CD14-positive monocyte (primary cell): ENCODE data around the gene NFATC2IP. TPM values are rescaled to one million over a fixed set of nuclear protein-coding genes. Genes with fewer than 3 reads are reported as not detected.
A peak's percentile ranks its signal among the peaks of the same experiment; 100 is the strongest.

Experiments
- DNase-seq, 3 donors: peaks; one replicate each; pipeline ENCODE4 v3.0.0-alpha.2; 2011 to 2022
- H2AFZ ChIP-seq: 2 replicates; pipeline ENCODE4 v1.6.0; 2012; ENCODE audit warnings: mild to moderate bottlenecking, low read depth, low read length, inconsistent platforms; ENCODE audit not compliant: insufficient read depth, poor library complexity, severe bottlenecking
- H3K27ac ChIP-seq, 2 donors: 1 replicate in 1 of 2; 2 replicates in 1 of 2; pipeline ENCODE4 v1.5.1; 2012 to 2013; ENCODE audit warnings: low read length in 2 of 2, control low read depth in 1 of 2, inconsistent platforms in 1 of 2, low read depth in 1 of 2, mild to moderate bottlenecking in 1 of 2
- H3K27me3 ChIP-seq, 2 donors: one replicate each; pipeline versions ENCODE4 v1.6.0 to v1.6.1; 2011 to 2013; ENCODE audit warnings: low read length in 2 of 2; ENCODE audit not compliant: control insufficient read depth in 2 of 2, insufficient read depth in 2 of 2
- H3K36me3 ChIP-seq, 2 donors: replicated peaks in 1 of 2; 1 replicate in 1 of 2; 2 replicates in 1 of 2; pipeline versions ENCODE4 v1.5.1 to v1.6.1; 2012 to 2013; ENCODE audit warnings: low read length in 2 of 2, control low read depth in 1 of 2, inconsistent platforms in 1 of 2, mild to moderate bottlenecking in 1 of 2; ENCODE audit not compliant: insufficient read depth in 2 of 2, control insufficient read depth in 1 of 2
- H3K4me1 ChIP-seq, 2 donors: 1 replicate in 1 of 2; 2 replicates in 1 of 2; pipeline versions ENCODE4 v1.5.1 to v1.6.1; 2012 to 2013; ENCODE audit warnings: low read length in 2 of 2, control low read depth in 1 of 2, inconsistent platforms in 1 of 2, mild to moderate bottlenecking in 1 of 2, moderate library complexity in 1 of 2; ENCODE audit not compliant: insufficient read depth in 2 of 2, control insufficient read depth in 1 of 2
- H3K4me2 ChIP-seq: replicated peaks from 2 replicates; pipeline ENCODE3; 2012; ENCODE audit warnings: low read length, moderate library complexity, mild to moderate bottlenecking; ENCODE audit not compliant: poor library complexity, severe bottlenecking; ENCODE audit errors: extremely low read depth
- H3K4me3 ChIP-seq, 3 experiments: fragments of 200-600 bp in 1 of 3; sonication (generic) in 1 of 3; replicated peaks in 1 of 3; 1 replicate in 2 of 3; 2 replicates in 1 of 3; pipeline ENCODE4 v1.5.1; 2011 to 2013; ENCODE audit warnings: low read length in 3 of 3, mild to moderate bottlenecking in 3 of 3, control low read depth in 2 of 3, low read depth in 2 of 3, inconsistent platforms in 1 of 3, moderate library complexity in 1 of 3
- H3K79me2 ChIP-seq: 2 replicates; pipeline ENCODE4 v1.6.0; 2012; ENCODE audit warnings: mild to moderate bottlenecking, control low read depth, inconsistent platforms, low read length, moderate library complexity; ENCODE audit not compliant: insufficient read depth
- H3K9ac ChIP-seq: 2 replicates; pipeline ENCODE4 v1.6.0; 2017; ENCODE audit warnings: low read length, mild to moderate bottlenecking; ENCODE audit not compliant: insufficient read depth, poor library complexity, severe bottlenecking
- H3K9me3 ChIP-seq, 2 donors: replicated peaks in 1 of 2; 1 replicate in 1 of 2; 2 replicates in 1 of 2; pipeline versions ENCODE4 v1.5.1 to v1.6.1; 2012 to 2013; ENCODE audit warnings: low read length in 2 of 2, control low read depth in 1 of 2; ENCODE audit not compliant: control insufficient read depth in 1 of 2, insufficient read depth in 1 of 2
- H4K20me1 ChIP-seq: 2 replicates; pipeline ENCODE4 v1.6.0; 2012; ENCODE audit warnings: mild to moderate bottlenecking, low read length, control low read depth, moderate library complexity; ENCODE audit not compliant: insufficient read depth
- H3K27ac Mint-ChIP-seq, 7 donors: one replicate each; pipeline ENCODE4 v1.8.0; 2020; ENCODE audit warnings: mild to moderate bottlenecking in 7 of 7, mixed read lengths in 7 of 7, moderate library complexity in 6 of 7, inconsistent platforms in 2 of 7
- H3K27me3 Mint-ChIP-seq, 3 donors: one replicate each; pipeline ENCODE4 v1.8.0; 2021 to 2022; ENCODE audit warnings: low read depth in 3 of 3, mild to moderate bottlenecking in 3 of 3, mixed read lengths in 3 of 3, moderate library complexity in 3 of 3, inconsistent platforms in 1 of 3
- H3K36me3 Mint-ChIP-seq, 2 donors: one replicate each; pipeline ENCODE4 v1.8.0; 2020; ENCODE audit warnings: mixed read lengths in 2 of 2, inconsistent platforms in 1 of 2, mild to moderate bottlenecking in 1 of 2
- H3K4me1 Mint-ChIP-seq: one replicate; pipeline ENCODE4 v1.8.0; 2020; ENCODE audit warnings: mild to moderate bottlenecking, mixed read lengths
- H3K4me3 Mint-ChIP-seq, 2 donors: one replicate each; pipeline ENCODE4 v1.8.0; 2020; ENCODE audit warnings: mild to moderate bottlenecking in 2 of 2, mixed read lengths in 2 of 2, moderate library complexity in 1 of 2
- H3K9me3 Mint-ChIP-seq, 7 donors: one replicate each; pipeline ENCODE4 v1.8.0; 2020 to 2022; ENCODE audit warnings: mixed read lengths in 7 of 7, mild to moderate bottlenecking in 6 of 7, moderate library complexity in 6 of 7, inconsistent platforms in 2 of 7
- CTCF ChIP-seq: fragments of 200-600 bp; IDR thresholded peaks from one replicate; pipeline ENCODE4 v1.8.0; 2022; ENCODE audit warnings: antibody characterized with exemption, mild to moderate bottlenecking
- WGBS: methylation state at CpG from one replicate; pipeline ENCODE4 v1.1.5; 2013; ENCODE audit warnings: missing lambda C conversion rate; ENCODE audit not compliant: insufficient coverage; 5-methylcytosine and 5-hydroxymethylcytosine counted together
- intact Hi-C, 2 donors: fragments of 100-400 bp; cut with micrococcal nuclease; formaldehyde crosslinking; loops; one replicate each; pipeline versions ENCODE4 v1.15.0 to v1.15.1; 2023
- polyA plus RNA-seq, 3 donors: library from polyadenylated mRNA; depleted of rRNA in 1 of 3; unstranded in 2 of 3; stranded (reverse) in 1 of 3; fragments of 300-500 nt in 2 of 3; fragments of >200 nt in 1 of 3; fragmentation: Illumina TruSeq in 2 of 3; gene quantifications; 1 replicate in 2 of 3; 2 replicates in 1 of 3; pipeline ENCODE4 v1.2.3, GENCODE V29; 2012 to 2021

NFATC2IP gene
- polyA plus RNA-seq, 3 donors: 17.5 to 125 (median 18.4) TPM

- Mint-ChIP-seq H3K36me3 (peaks cover 40 to 44% of the 10 kb centered on the region in 2 donors), H3K4me1 (peaks cover 25% of the 10 kb centered on the region), H3K4me3 (peak overlapping the region; percentile 90 to 97), H3K27me3 (peaks cover 2 to 7% (median 4%) of the 10 kb centered on the region in 3 donors), H3K27ac (peak overlapping the region in 6 of 7 donors; percentile 35 to 95 (median 87)), H3K9me3 (no peaks in the 10 kb centered on the region)
- no peak for DNase-seq
- TF ChIP-seq CTCF: no peak
- Histone ChIP-seq H3K9me3 (no peaks in the 10 kb centered on the region), H3K4me1 (peaks cover 16 to 24% of the 10 kb centered on the region in 2 donors), H3K4me3 (peak overlapping the region; percentile 71 to 94 (median 80)), H3K36me3 (peaks cover 27 to 37% of the 10 kb centered on the region in 2 donors), H2AFZ (peak overlapping the region; percentile 98), H4K20me1 (peaks cover 8% of the 10 kb centered on the region), H3K79me2 (peaks cover 33% of the 10 kb centered on the region), H3K27ac (peak overlapping the region in 1 of 2 donors; percentile 79), H3K27me3 (no peaks in the 10 kb centered on the region), H3K4me2 (peak overlapping the region; percentile 92), H3K9ac (peak overlapping the region; percentile 89)
- WGBS: 2% methylated on average over 15 of the region's 17 CpGs
- intact Hi-C loops: no loop called here
Measured at GRCh38 chr16:28951410-28951943, 740 bp downstream of the NFATC2IP start.

- H2AFZ ChIP-seq: no peak overlapping the region
- no peaks in the 10 kb centered on the region for H3K9me3 ChIP-seq
- Mint-ChIP-seq H3K4me1 (peaks cover under 1% of the 10 kb centered on the region), H3K27me3 (no peaks in the 10 kb centered on the region), H3K9me3 (no peaks in the 10 kb centered on the region), H3K36me3 (peaks cover 78 to 96% of the 10 kb centered on the region in 2 donors), H3K4me3 (no peak overlapping the region), H3K27ac (peak overlapping the region in 3 of 7 donors; percentile 9 to 50 (median 26))
- H3K9ac ChIP-seq: no peak overlapping the region
- no peak overlapping the region for H3K4me3 ChIP-seq
- peaks cover 9% of the 10 kb centered on the region for H3K79me2 ChIP-seq
- no peak overlapping the region for H3K27ac ChIP-seq
- no peaks in the 10 kb centered on the region for H3K4me1 ChIP-seq
- no peak for DNase-seq
- TF ChIP-seq CTCF: no peak
- peaks cover 75 to 96% of the 10 kb centered on the region in 2 donors for H3K36me3 ChIP-seq
- H4K20me1 ChIP-seq: no peaks in the 10 kb centered on the region
- H3K27me3 ChIP-seq: no peaks in the 10 kb centered on the region
- 82% methylated on average over 4 of the region's 9 CpGs for WGBS
- no peak overlapping the region for H3K4me2 ChIP-seq
- intact Hi-C loops: no loop called here
Measured at GRCh38 chr16:28958216-28958615, 7.5 kb downstream of the NFATC2IP start.
